Measurements from ENCODE around the gene KRTAP22-2.

The KRTAP22-2 gene

GRCh38 chr21:30590297-30590696, at the start of gene KRTAP22-2:
Gene KRTAP22-2 (minus strand): TSS chr21:30590397.
- DNase-seq (ENCODE audit: low read depth), result no peak

DNA sequence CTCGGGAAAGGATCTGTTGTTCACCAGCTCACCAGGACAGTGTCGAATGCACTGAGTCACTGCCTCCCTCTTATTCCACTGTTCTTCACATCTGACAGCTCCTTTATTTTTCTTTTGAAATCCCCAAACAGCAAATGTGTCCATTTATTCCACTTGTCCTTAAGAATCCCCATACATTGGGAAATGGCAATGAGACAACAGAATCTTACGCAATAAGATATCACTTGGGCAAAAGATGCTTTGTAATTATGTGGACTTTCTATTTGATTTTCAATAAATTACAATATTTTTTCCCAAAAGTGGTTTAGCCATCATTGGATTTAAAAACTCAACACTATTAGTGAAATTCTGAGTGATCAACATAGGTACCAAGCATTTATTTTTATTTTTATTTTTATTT, 48.5 kb upstream of the KRTAP22-2 start:
- no peak for DNase-seq (ENCODE audit: low read depth)

DNA sequence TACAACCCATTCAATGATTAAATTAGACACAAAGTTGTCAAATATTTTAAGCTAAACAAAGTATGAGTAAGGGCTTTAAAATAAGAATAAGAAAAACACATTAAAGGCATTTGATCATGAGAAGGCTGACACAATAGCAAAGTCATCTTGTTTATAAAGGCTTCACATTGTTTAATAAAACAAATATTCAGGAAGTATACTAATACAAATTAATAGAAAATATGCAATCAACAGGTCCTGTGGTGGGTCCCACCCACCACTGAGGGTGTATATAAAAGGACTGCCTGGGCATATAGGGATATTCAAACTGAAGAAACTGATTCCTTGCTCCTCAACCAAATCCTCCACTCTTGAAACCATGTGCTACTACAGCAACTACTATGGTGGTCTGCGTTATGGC, 44.7 kb upstream of the KRTAP22-2 start, which contains the start of gene KRTAP20-2:
TSS of gene KRTAP20-2 (plus strand) at position 301 of the 400 bp plus-strand sequence. CDS start at position 359, 58 bp downstream.
- no peak for DNase-seq (ENCODE audit: low read depth)

- DNase-seq (ENCODE audit: low read depth), result no peak
Observed at GRCh38 chr21:30629200-30629599, 39.0 kb upstream of the KRTAP22-2 start.

DNA sequence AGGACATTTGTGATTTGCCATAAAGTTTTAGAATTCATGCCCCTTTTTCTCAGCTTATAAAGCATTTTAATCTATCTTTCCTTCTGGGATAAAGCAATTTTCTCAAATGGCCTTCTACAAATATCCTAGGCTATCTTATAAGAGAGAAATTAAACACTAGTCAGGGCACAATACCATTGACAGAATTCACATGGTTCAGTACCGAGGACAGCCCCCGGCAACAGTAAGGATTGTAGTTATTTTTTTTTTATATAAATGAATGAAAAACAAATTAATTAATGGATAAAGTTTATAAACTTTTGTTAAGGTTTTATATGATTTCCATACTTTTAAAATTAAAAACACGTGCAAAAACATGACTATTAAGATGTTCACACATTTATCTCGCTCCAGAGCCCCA, 37.9 kb upstream of the KRTAP22-2 start:
- no peak for DNase-seq (ENCODE audit: low read depth)

- DNase-seq (ENCODE audit: low read depth), result no peak
Observed at GRCh38 chr21:30625449-30626165, 35.4 kb upstream of the KRTAP22-2 start.

- no peak for DNase-seq (ENCODE audit: low read depth)
Observed at GRCh38 chr21:30623362-30623761, 33.2 kb upstream of the KRTAP22-2 start.

GRCh38 chr21:30620522-30620921, 30.3 kb upstream of the KRTAP22-2 start, which contains the start of gene KRTAP20-4:
Gene KRTAP20-4 (plus strand): TSS chr21:30620627.
- DNase-seq (ENCODE audit: low read depth), result no peak

- DNase-seq (ENCODE audit: low read depth), result no peak
Observed at GRCh38 chr21:30620080-30620479, 29.9 kb upstream of the KRTAP22-2 start.

DNA sequence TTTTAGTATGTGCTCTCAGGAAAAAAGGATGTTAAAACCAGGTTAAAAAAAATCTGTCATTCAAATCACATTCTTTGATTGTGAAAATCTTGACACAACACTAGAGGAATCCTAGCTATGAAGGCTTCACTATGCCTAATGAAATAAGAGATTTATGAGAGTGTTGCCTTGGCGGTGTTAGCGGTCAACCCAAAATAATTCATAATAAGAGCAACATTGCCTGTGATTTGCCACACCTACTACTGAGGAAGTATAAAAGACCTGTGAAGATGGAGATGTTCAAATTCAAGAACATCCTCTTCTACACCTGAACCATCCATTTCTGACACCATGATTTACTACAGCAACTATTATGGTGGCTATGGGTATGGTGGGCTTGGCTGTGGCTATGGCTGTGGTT, 25.9 kb upstream of the KRTAP22-2 start, which contains the start of gene KRTAP20-1:
TSS of gene KRTAP20-1 (plus strand) at position 301 of the 400 bp plus-strand sequence. CDS start at position 331, 30 bp downstream.
- no peak for DNase-seq (ENCODE audit: low read depth)

DNA sequence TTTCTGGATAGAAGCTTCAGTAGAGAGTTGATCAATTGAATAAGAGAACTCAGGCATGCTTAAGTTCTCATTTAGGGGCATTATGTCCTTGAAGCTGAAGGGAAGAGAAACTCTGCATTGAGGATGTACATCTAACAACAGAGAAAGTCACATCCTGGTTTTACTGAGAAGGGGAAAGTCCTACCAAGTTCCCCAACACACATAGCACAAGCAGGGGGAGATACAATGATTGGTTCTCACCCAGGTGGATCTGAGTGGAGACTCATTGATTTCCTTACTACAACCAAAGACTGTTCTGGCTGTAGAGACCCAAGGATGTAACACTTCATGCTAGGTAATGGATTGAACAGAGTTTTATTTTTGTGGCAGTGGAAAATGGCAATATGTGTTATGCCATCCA, 25.0 kb upstream of the KRTAP22-2 start:
- DNase-seq (ENCODE audit: low read depth), result no peak

GRCh38 chr21:30613836-30614235, 23.6 kb upstream of the KRTAP22-2 start, which contains the start of gene KRTAP6-1:
Gene KRTAP6-1 (minus strand): TSS chr21:30613930. CDS start chr21:30613904, 26 bp downstream.
- DNase-seq (ENCODE audit: low read depth), result no peak

GRCh38 chr21:30612132-30612531, 21.9 kb upstream of the KRTAP22-2 start:
- no peak for DNase-seq (ENCODE audit: low read depth)

DNA sequence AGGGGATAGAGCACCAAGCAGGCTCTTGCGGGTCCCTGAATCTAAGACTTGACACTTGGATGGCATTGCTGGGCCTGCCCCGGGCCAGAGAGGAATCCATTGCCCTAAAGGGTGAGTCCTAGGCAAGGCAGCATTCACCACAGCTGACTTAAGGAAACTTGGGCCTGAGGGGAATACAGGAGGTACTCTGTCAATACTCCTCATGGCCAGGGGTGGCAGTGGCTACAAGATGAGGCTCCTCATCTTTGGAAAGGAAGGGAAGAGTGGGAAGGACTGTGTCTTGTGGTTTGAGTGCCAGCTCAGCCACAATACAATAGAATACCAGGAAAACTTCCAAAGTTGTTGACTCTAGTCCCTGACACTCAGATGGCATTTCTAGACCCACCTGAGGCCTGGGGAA, 15.8 kb upstream of the KRTAP22-2 start:
- DNase-seq (ENCODE audit: low read depth), result no peak

DNA sequence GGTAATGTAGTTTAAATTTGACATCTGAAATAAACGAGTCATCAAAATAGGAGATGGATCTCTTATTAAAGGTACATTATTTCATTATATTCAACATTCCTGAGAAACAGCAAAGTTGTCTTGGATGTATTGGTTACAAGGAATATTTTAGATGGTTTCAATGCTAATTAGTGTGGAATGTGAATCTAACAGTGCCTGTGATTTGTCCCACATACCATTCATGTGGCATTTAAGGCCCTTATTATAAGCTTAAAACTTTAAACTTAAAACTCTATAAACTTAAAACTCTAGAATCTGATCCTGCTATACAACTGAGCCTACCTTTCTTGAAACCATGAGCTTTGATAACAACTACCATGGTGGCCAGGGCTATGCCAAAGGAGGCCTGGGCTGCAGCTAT, 10.6 kb upstream of the KRTAP22-2 start, which contains the start of gene KRTAP22-1:
TSS of gene KRTAP22-1 (plus strand) at position 301 of the 400 bp plus-strand sequence.
- no peak for DNase-seq (ENCODE audit: low read depth)

- DNase-seq (ENCODE audit: low read depth), result no peak
Observed at GRCh38 chr21:30598802-30599201, 8.6 kb upstream of the KRTAP22-2 start, which contains the start of gene KRTAP6-2. Gene KRTAP6-2 (minus strand): TSS chr21:30598902. CDS start chr21:30598874, 28 bp downstream.

DNA sequence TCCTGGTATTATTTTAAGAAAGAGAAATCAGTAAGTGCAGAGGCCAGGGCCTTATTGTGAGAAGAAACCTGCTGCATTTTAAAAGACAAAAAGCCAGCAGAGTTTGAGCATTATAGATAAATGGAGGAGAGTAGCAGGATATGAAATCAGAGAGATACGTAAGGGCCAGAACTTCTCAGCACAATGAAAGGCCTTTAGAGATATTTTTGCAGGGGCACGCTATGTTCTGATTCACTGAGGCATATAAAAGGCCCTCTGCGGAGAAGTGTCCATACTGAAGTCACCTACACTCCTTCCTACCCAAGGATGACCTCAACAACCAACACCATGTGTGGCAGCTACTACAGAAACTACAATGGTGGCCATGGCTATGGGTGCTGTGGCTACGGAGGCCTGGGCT, 1.9 kb upstream of the KRTAP22-2 start, which contains the start of gene KRTAP6-3:
TSS of gene KRTAP6-3 (plus strand) at position 301 of the 400 bp plus-strand sequence. CDS start at position 307, 6 bp downstream.
- DNase-seq (ENCODE audit: low read depth), result no peak

DNA sequence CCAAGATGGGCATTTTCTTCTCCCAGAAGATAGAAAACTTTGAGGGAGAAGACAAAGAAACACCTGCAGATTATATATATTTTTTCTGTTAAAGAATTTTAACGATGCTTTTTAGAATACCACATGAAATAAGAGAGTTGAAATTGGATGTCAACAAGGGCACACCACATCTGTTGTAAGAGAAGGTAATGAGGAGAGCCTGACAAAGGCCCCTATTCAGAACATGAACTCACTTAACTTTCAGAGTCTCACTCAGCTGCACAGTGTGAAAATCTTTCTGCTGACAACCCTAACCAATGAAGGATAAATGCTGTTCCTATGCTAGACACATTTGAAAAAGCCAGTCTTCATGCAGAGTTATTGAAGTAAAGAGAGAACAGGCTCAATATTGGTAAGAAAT, 7.3 kb downstream of the KRTAP22-2 start:
- no peak for DNase-seq (ENCODE audit: low read depth)

DNA sequence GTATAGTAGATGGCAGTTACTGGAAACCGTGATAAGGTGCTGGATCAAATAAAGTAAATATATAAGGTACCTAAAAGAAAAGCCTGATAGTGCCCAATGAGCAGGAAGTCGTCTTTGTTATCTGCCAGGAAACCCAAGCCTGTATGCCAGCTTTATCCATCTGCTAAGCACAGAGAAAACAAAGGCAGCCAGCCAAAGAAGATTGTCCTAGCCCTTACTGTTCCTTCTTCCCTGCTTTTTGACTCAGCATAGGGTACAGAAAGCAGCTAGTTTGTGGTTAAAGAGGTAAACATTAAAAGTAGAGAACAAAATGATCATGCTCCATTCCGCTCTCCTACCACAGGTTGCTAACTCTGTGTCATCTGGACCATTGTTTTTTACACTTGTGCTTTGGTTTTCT, 10.1 kb downstream of the KRTAP22-2 start:
- DNase-seq (ENCODE audit: low read depth), result no peak

DNA sequence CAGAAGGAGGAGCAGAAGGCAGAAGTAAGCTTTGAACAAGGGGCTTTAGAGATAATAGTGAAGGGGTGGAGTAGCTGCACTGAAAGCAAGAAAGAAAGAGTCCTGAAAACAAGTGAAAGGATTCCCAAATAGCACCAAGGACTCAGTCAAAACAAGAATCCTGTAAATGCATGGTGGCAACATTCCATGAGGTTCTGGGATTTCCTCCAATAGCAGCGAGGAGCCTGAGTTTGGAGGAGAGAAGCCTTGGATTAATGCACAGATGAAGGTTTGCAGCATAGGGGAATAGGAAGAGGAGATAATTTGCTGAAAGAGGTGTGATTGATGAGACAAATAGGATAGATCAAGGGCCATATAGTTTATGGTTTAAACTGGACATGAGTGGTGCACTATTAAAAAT, 10.9 kb downstream of the KRTAP22-2 start:
- no peak for DNase-seq (ENCODE audit: low read depth)

DNA sequence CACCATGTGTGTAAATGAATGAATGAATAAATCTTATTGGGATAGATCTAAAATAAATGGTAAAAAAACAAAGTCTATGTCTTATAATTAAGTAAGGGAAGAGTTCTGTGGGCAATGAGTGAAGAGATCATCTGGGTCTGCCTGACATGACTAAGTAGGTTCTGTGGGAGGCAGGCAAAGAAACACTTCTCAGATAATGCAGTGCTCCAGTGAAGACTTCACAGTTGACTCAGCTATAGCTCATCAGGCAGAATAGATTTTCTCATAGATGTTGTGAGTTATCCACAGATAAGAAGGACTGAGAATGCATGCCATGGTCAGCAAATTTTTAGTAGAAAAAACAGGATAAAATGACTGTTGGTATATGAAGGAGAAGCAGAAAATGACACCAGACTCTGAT, 12.4 kb downstream of the KRTAP22-2 start:
- DNase-seq (ENCODE audit: low read depth), result no peak

GRCh38 chr21:30567617-30568016, 22.6 kb downstream of the KRTAP22-2 start:
- DNase-seq (ENCODE audit: low read depth), result no peak

DNA sequence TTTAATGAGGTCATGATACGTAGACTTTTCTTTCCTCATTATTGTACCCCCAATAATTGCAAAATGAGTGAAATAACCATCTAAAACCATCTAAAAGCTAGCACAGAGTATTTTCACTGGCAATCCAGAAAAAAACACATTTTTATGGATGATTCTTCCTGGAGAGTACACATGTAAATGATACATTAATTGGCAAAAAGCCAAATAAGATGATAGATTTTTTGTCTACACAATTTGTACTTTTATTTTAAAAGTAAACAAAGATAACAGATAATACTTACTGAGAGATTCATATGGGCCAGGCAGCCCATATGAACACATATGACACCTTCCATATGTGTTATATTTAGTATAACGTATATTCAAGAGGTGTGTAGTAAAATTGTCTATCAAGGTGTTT, 26.6 kb downstream of the KRTAP22-2 start:
- no peak for DNase-seq (ENCODE audit: low read depth)
